Neural progenitor cell (in vitro differentiated cells): ENCODE measurements around the gene PCNX1. TPM values are rescaled to one million over a fixed set of nuclear protein-coding genes. Genes with fewer than 3 reads are reported as not detected.
"Not testable (repeated sequence)": the region's sequence is repeated elsewhere in the genome, so short reads cannot be mapped to it uniquely, and the experiment has no call there.

Source experiments
- DNase-seq: peaks from one replicate; pipeline ENCODE4 v3.0.0-alpha.2; 2016; ENCODE audit warnings: low spot score
- H2AFZ ChIP-seq: fragments of 200-600 bp; sonication (generic); replicated peaks from 2 replicates; pipeline ENCODE4 v1.6.1; 2016; ENCODE audit warnings: antibody characterized with exemption
- H3F3A ChIP-seq: fragments of 200-600 bp; sonication (generic); 2 replicates; pipeline ENCODE4 v1.6.1; 2016; ENCODE audit warnings: antibody characterized with exemption, low read depth
- H3K27ac ChIP-seq: fragments of 200-600 bp; sonication (generic); 2 replicates; pipeline ENCODE4 v1.5.1; 2016; ENCODE audit warnings: mild to moderate bottlenecking
- H3K27me3 ChIP-seq: fragments of 200-600 bp; sonication (generic); 2 replicates; pipeline ENCODE4 v1.6.1; 2016; ENCODE audit warnings: mild to moderate bottlenecking, moderate library complexity
- H3K36me3 ChIP-seq: fragments of 200-600 bp; sonication (generic); 2 replicates; pipeline ENCODE4 v1.5.1; 2016
- H3K4me1 ChIP-seq: fragments of 200-600 bp; sonication (generic); 2 replicates; pipeline ENCODE4 v1.6.1; 2016; ENCODE audit warnings: mixed run types
- H3K4me2 ChIP-seq: fragments of 200-600 bp; sonication (generic); 2 replicates; pipeline ENCODE4 v1.6.1; 2016
- H3K4me3 ChIP-seq: fragments of 200-600 bp; sonication (generic); 2 replicates; pipeline ENCODE4 v1.5.1; 2016
- H3K79me2 ChIP-seq: fragments of 200-600 bp; sonication (generic); 2 replicates; pipeline ENCODE4 v1.6.1; 2016; ENCODE audit warnings: low read depth
- H3K9ac ChIP-seq: fragments of 200-600 bp; sonication (generic); 2 replicates; pipeline ENCODE4 v1.6.1; 2016
- H3K9me3 ChIP-seq: fragments of 200-600 bp; sonication (generic); 2 replicates; pipeline ENCODE4 v1.5.1; 2016; ENCODE audit warnings: low read depth
- H4K20me1 ChIP-seq: fragments of 200-600 bp; sonication (generic); 2 replicates; pipeline ENCODE4 v1.6.1; 2016; ENCODE audit warnings: low read depth
- H3K27ac Mint-ChIP-seq: 3 replicates; pipeline ENCODE4 v1.8.0; 2021; ENCODE audit warnings: mixed read lengths
- H3K27me3 Mint-ChIP-seq: 2 replicates; pipeline ENCODE4 v1.8.0; 2022; ENCODE audit warnings: low read depth, mild to moderate bottlenecking, inconsistent platforms, moderate library complexity, mixed read lengths; ENCODE audit not compliant: insufficient read depth
- H3K36me3 Mint-ChIP-seq: 3 replicates; pipeline ENCODE4 v1.8.0; 2021; ENCODE audit warnings: mixed read lengths
- H3K4me1 Mint-ChIP-seq: 3 replicates; pipeline ENCODE4 v1.8.0; 2021; ENCODE audit warnings: mixed read lengths
- H3K4me3 Mint-ChIP-seq: 3 replicates; pipeline ENCODE4 v1.8.0; 2021; ENCODE audit warnings: mild to moderate bottlenecking, moderate library complexity, mixed read lengths
- H3K9me3 Mint-ChIP-seq: 3 replicates; pipeline ENCODE4 v1.8.0; 2020; ENCODE audit warnings: mixed read lengths
- EZH2 ChIP-seq: fragments of 200-600 bp; sonication (generic); IDR thresholded peaks from 2 replicates; pipeline ENCODE4 v1.6.1; 2017; ENCODE audit warnings: antibody characterized with exemption, mild to moderate bottlenecking, moderate library complexity
- EZH2phosphoT487 ChIP-seq: fragments of 200-600 bp; sonication (generic); IDR thresholded peaks from 2 replicates; pipeline ENCODE4 v1.6.1; 2017; ENCODE audit warnings: antibody characterized with exemption
- total RNA-seq: library from RNA; depleted of rRNA; stranded (reverse); fragments of >200 nt; gene quantifications from 2 replicates; pipeline ENCODE4 v1.2.3, GENCODE V29; 2015; ENCODE audit warnings: low replicate concordance
- TF ChIP-seq, protein P1 (sequence below): fragments of 200-600 bp; sonication (generic); IDR thresholded peaks from 2 replicates; pipeline ENCODE4 v1.5.1; 2017; ENCODE audit warnings: antibody characterized with exemption, mild to moderate bottlenecking

PCNX1 gene
- total RNA-seq, 1 donor from 2014 or later = 48.6 TPM

DNA sequence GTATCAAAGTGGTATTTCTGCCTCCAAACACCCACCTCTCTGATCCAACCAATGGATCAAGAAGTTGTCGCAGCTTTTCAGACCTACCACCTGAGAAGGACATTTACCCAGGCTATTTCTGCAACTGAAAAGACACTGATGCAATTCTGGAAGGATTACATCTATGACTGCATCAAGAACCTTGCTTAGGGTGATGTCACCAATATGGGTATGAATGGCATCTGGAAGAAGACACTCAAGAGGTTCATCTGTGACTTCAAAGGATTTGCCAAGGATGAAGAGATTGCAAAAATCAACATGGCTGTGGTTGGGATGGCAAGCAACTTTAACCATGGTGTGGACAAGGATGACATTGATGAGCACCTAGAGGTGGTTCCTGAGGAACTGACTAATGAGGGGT lies 154.2 kb downstream of the PCNX1 start:
- Mint-ChIP-seq H3K27ac (no peak overlapping the region), H3K4me3 (no peak overlapping the region), H3K27me3 (peaks cover 4% of the 10 kb centered on the region), H3K4me1 (no peaks in the 10 kb centered on the region), H3K36me3 (peaks cover 57% of the 10 kb centered on the region), H3K9me3 (peaks cover 14% of the 10 kb centered on the region)
- Histone ChIP-seq H4K20me1 (no peaks in the 10 kb centered on the region), H3K9me3 (no peaks in the 10 kb centered on the region), H3K4me1 (no peaks in the 10 kb centered on the region), H3K27ac (no peak overlapping the region), H3K4me3 (no peak overlapping the region), H3K9ac (no peak overlapping the region), H2AFZ (no peak overlapping the region), H3K4me2 (no peak overlapping the region), H3F3A (no peaks in the 10 kb centered on the region), H3K36me3 (peaks cover 33% of the 10 kb centered on the region), H3K27me3 (no peaks in the 10 kb centered on the region), H3K79me2 (no peaks in the 10 kb centered on the region)
- DNase-seq = no peak
- TF ChIP-seq EZH2 = no peak

DNA sequence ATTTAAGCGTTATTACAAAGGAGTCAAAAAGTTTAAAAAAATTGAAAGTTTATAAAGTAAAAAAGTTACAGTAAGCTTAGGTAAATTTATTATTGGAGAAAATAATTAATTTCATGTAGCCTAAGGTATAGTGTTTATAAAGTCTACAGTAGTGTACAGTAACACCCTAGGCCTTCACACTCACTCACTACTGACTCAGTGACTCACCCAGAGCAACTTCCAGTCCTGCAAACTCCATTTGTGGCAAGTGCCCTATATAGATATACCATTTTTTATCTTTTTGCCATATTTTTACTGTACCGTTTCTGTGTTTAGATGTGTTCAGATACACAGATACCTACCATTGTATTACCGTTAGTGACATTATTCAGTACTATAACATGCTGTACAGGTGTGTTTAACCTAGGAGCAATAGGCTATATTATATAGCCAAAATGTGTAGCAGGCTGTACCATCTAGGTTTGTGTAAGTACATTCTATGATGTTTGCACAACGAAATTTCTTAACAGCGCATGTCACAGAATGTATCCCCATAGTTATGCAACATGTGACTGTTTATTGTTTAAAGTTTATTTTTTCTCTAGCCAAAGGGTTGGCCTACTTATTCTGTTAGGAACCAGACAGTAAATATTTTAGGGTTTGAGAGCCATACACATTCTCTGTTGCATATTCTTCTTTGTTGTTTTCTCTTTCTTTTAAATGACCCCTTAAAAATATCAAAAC lies 155.5 kb downstream of the PCNX1 start:
- no peak overlapping the region for H3K27ac ChIP-seq
- Mint-ChIP-seq H3K27ac (no peak overlapping the region), H3K9me3 (peaks cover 14% of the 10 kb centered on the region), H3K4me3 (no peak overlapping the region), H3K36me3 (peaks cover 67% of the 10 kb centered on the region), H3K27me3 (peaks cover 4% of the 10 kb centered on the region), H3K4me1 (no peaks in the 10 kb centered on the region)
- no peak overlapping the region for H3K4me2 ChIP-seq
- peaks cover 32% of the 10 kb centered on the region for H3K36me3 ChIP-seq
- H3K4me3 ChIP-seq = no peak overlapping the region
- no peaks in the 10 kb centered on the region for H3F3A ChIP-seq
- H3K9me3 ChIP-seq = no peaks in the 10 kb centered on the region
- no peak overlapping the region for H2AFZ ChIP-seq
- no peaks in the 10 kb centered on the region for H3K27me3 ChIP-seq
- no peak overlapping the region for H3K9ac ChIP-seq
- H3K79me2 ChIP-seq = no peaks in the 10 kb centered on the region
- no peaks in the 10 kb centered on the region for H4K20me1 ChIP-seq
- H3K4me1 ChIP-seq = no peaks in the 10 kb centered on the region
- DNase-seq = no peak
- TF ChIP-seq, protein P1, sequence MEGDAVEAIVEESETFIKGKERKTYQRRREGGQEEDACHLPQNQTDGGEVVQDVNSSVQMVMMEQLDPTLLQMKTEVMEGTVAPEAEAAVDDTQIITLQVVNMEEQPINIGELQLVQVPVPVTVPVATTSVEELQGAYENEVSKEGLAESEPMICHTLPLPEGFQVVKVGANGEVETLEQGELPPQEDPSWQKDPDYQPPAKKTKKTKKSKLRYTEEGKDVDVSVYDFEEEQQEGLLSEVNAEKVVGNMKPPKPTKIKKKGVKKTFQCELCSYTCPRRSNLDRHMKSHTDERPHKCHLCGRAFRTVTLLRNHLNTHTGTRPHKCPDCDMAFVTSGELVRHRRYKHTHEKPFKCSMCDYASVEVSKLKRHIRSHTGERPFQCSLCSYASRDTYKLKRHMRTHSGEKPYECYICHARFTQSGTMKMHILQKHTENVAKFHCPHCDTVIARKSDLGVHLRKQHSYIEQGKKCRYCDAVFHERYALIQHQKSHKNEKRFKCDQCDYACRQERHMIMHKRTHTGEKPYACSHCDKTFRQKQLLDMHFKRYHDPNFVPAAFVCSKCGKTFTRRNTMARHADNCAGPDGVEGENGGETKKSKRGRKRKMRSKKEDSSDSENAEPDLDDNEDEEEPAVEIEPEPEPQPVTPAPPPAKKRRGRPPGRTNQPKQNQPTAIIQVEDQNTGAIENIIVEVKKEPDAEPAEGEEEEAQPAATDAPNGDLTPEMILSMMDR = no peak
- TF ChIP-seq EZH2 (no peak), EZH2phosphoT487 (no peak)

DNA sequence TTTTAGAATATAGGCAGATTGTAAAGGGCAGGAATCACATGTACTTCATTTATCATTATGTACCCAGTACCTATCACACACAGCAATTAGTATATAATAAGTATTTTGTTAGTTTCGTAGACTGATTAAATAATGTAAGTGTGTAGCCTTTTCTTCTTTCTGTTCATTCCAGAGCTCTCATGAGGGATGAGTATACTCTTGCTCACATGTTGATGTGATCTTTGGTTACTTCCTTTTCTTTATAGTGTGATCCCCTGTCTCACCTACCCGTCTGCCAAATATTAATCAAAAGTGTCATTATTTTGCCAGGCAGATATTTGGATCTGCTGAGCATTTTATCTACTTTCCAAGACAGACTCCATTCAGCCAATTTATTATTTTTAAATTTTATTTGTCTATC lies 156.1 kb downstream of the PCNX1 start:
- no peak overlapping the region for H3K4me3 ChIP-seq
- no peak overlapping the region for H3K4me2 ChIP-seq
- H3K4me3 Mint-ChIP-seq = no peak overlapping the region
- no peak for DNase-seq
- no peaks in the 10 kb centered on the region for H3K4me1 Mint-ChIP-seq
- no peaks in the 10 kb centered on the region for H3K9me3 ChIP-seq
- H4K20me1 ChIP-seq = no peaks in the 10 kb centered on the region
- H3K36me3 Mint-ChIP-seq = peaks cover 64% of the 10 kb centered on the region
- H3K9ac ChIP-seq = no peak overlapping the region
- H3F3A ChIP-seq = no peaks in the 10 kb centered on the region
- H2AFZ ChIP-seq = no peak overlapping the region
- peaks cover 14% of the 10 kb centered on the region for H3K9me3 Mint-ChIP-seq
- H3K27ac Mint-ChIP-seq = no peak overlapping the region
- TF ChIP-seq EZH2phosphoT487 (no peak), EZH2 (no peak)
- TF ChIP-seq, protein P1 = no peak
- peaks cover 29% of the 10 kb centered on the region for H3K36me3 ChIP-seq
- no peaks in the 10 kb centered on the region for H3K79me2 ChIP-seq
- H3K27me3 ChIP-seq = no peaks in the 10 kb centered on the region
- H3K27ac ChIP-seq = no peak overlapping the region
- H3K27me3 Mint-ChIP-seq = peaks cover 4% of the 10 kb centered on the region
- no peaks in the 10 kb centered on the region for H3K4me1 ChIP-seq

DNA sequence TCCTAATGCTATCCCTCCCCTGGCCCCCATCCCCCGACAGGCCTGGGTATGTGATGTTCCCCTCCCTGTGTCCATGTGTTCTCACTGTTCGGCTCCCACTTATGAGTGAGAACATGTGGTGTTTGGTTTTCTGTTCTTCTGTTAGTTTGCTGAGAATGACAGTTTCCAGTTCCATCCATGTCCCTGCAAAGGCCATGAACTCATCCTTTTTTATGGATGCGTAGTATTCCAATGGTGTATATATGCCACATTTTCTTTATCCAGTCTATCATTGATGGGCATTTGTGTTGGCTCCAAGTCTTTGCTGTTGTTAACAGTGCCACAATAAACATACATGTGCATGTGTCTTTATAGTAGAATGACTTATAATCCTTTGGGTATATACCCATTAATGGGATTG lies 157.5 kb downstream of the PCNX1 start:
- peaks cover 65% of the 10 kb centered on the region for H3K36me3 Mint-ChIP-seq
- H3K4me1 Mint-ChIP-seq, H3K9me3 ChIP-seq, H3K9ac ChIP-seq, H3K4me1 ChIP-seq, H3K79me2 ChIP-seq, H2AFZ ChIP-seq, H3K4me3 ChIP-seq, H3K4me2 ChIP-seq, DNase-seq, H4K20me1 ChIP-seq, H3K27me3 Mint-ChIP-seq, H3K4me3 Mint-ChIP-seq, H3K27me3 ChIP-seq, H3F3A ChIP-seq, H3K27ac ChIP-seq, H3K27ac Mint-ChIP-seq: not testable (repeated sequence)
- peaks cover 14% of the 10 kb centered on the region for H3K9me3 Mint-ChIP-seq
- H3K36me3 ChIP-seq = peaks cover 26% of the 10 kb centered on the region
